Right lobe of liver (tissue), 4 donors: ENCODE results near the gene RC3H1.

Experiments used
- CTCF ChIP-seq, 4 donors: fragments of 200-600 bp in 3 of 4; fragments of 450-650 bp in 1 of 4; IDR thresholded peaks; one replicate each; pipeline versions ENCODE4 v1.5.1 to v1.8.0; 2016 to 2022; ENCODE audit warnings: antibody characterized with exemption in 4 of 4, mild to moderate bottlenecking in 2 of 4
- POLR2A ChIP-seq: fragments of 450-650 bp; IDR thresholded peaks from one replicate; pipeline ENCODE4 v1.6.1; 2017; ENCODE audit warnings: antibody characterized with exemption, mild to moderate bottlenecking
- donor health status: DM: no; HTN: no; CAD: no.
- donor health status: DM: no; HTN: no; CAD: no.
- donor health status: DM: no; HTN: yes; CAD: no.

DNA sequence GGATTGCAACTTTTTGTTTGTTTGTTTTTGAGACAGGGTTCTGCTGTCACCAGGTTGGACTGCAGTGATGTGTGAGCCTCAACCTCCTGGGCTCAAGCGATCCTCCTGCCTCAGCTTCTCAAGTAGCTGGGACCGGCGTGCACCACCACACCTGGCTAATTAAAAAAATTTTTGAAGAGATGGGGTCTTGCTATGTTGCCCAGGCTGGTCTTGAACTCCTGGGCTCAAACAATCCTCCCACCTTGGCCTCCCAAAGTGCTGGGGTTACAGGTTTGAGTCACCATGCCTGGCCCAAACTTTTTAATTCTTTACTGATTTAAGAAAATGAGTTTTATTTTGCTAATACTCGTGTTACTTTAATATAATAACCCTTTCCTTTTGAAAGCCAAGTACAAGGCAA is 73.6 kb downstream of the RC3H1 start:
- TF ChIP-seq CTCF (IDR thresholded peaks at IDR 0.05) (no peak), POLR2A (no peak)
